ENCODE data around the gene CNTNAP2. TPM values are rescaled to one million over a fixed set of nuclear protein-coding genes. Genes with fewer than 3 reads are reported as not detected.

The CNTNAP2 gene
- total and polyA plus RNA-seq, 2 of the 8 experiments (the other 6 are each of a cell fraction or from before 2014, with no cell fraction given), result 27.9 to 71.0 TPM

- Histone ChIP-seq H3K23me2 (ENCODE audit: low read depth, low read length) (no peaks in the 10 kb centered on the region), H3K4me2 (ENCODE audit: insufficient read depth in 1 of 2, low read depth in 2 of 2, low read length in 2 of 2) (no peak overlapping the region), H2BK12ac (ENCODE audit: low read depth, low read length) (no peak overlapping the region), H4K91ac (replicated peaks; ENCODE audit: insufficient read length, low read length) (no peak overlapping the region), H3K9me3 (ENCODE audit: insufficient read depth in 2 of 2, low read depth in 1 of 2, low read length in 1 of 2) (no peaks in the 10 kb centered on the region), H2BK20ac (ENCODE audit: low read length) (no peak overlapping the region), H3K79me1 (ENCODE audit: low read depth, low read length) (no peaks in the 10 kb centered on the region), H3K14ac (ENCODE audit: insufficient read length) (no peak overlapping the region), H3K79me2 (ENCODE audit: control insufficient read depth in 1 of 2, insufficient read depth in 2 of 2, low read length in 2 of 2) (no peaks in the 10 kb centered on the region), H3K4me3 (ENCODE audit: extremely low read depth in 1 of 4, insufficient read depth in 2 of 4, low read depth in 3 of 4, low read length in 4 of 4) (no peak overlapping the region), H2BK120ac (replicated peaks; ENCODE audit: low read depth, low read length) (no peak overlapping the region), H3K18ac (ENCODE audit: extremely low read depth, low read length) (no peak overlapping the region), H2AK5ac (ENCODE audit: low read depth, low read length) (no peak overlapping the region), H3K27ac (ENCODE audit: low read depth, low read length) (no peak overlapping the region), H3K36me3 (ENCODE audit: control insufficient read depth in 2 of 4, insufficient read depth in 4 of 4, low read length in 3 of 4) (no peaks in the 10 kb centered on the region), H3K9ac (replicated peaks in 1 of 4; ENCODE audit: extremely low read depth in 1 of 4, low read depth in 3 of 4, low read length in 3 of 4) (no peak overlapping the region), H4K5ac (ENCODE audit: insufficient read length, low read depth, low read length) (no peak overlapping the region), H3K4me1 (replicated peaks in 1 of 4; ENCODE audit: control insufficient read depth in 3 of 4, insufficient read depth in 4 of 4, low read length in 3 of 4) (no peaks in the 10 kb centered on the region; a peak in 2 of 7 replicates), H3K56ac (replicated peaks; ENCODE audit: insufficient read length, low read depth, low read length) (no peak overlapping the region), H2BK5ac (ENCODE audit: low read depth, low read length) (no peak overlapping the region), H2BK15ac (ENCODE audit: low read length) (no peak overlapping the region), H4K8ac (ENCODE audit: extremely low read depth, insufficient read depth, low read length) (no peak overlapping the region), H2AFZ (ENCODE audit: low read length) (no peak overlapping the region), H3K23ac (ENCODE audit: insufficient read length) (no peak overlapping the region), H3K4ac (replicated peaks; ENCODE audit: insufficient read length, low read depth, low read length) (no peak overlapping the region), H3K27me3 (replicated peaks in 1 of 4; ENCODE audit: control insufficient read depth in 3 of 4, extremely low read depth in 1 of 4, insufficient read depth in 3 of 4, low read length in 3 of 4) (no peaks in the 10 kb centered on the region), H4K20me1 (replicated peaks in 1 of 2; ENCODE audit: control insufficient read depth in 1 of 2, insufficient read depth in 2 of 2, low read length in 2 of 2) (no peaks in the 10 kb centered on the region)
- no peak for FAIRE-seq
- ChIA-PET POLR2A (ENCODE audit: partially characterized antibody) (no interaction called here), CTCF (ENCODE audit: partially characterized antibody) (interaction anchor here (1.3 kb wide), 1 partner anchor 15 kb away, joined by 4 read pairs; no protein-coding TSS in a partner anchor)
- 83% methylated on average over 3 of the region's 3 CpGs; no CpG with 5 or more reads in 1 of the 2 experiments for WGBS, 2 experiments (ENCODE audit: extremely low coverage in 1 of 2, insufficient coverage in 1 of 2, insufficient read length in 1 of 2, insufficient replicate concordance in 2 of 2, low coverage in 1 of 2, low lambda C conversion rate in 2 of 2, missing lambda C conversion rate in 1 of 2)
- DNase-seq (ENCODE audit: low read depth in 1 of 2, low spot score in 2 of 2), result no peak
- TF ChIP-seq POLR2AphosphoS5 (IDR thresholded peaks at IDR 0.05; ENCODE audit: low read depth, low read length), result no peak
- no peak for TF ChIP-seq SIN3A (conservative IDR thresholded peaks at IDR 0.05 in 1 of 2, IDR thresholded peaks at IDR 0.05 in 1 of 2; ENCODE audit: low read depth in 1 of 2, low read length in 2 of 2)
- TF ChIP-seq TCF12 (IDR thresholded peaks at IDR 0.05; ENCODE audit: low read depth, low read length), result no peak
- no peak for TF ChIP-seq RXRA (IDR thresholded peaks at IDR 0.05; ENCODE audit: insufficient read depth, low read depth, low read length)
These were observed 608.9 kb downstream of the CNTNAP2 start for GRCh38 chr7:146725520-146725919.
